CD4-positive, alpha-beta T cell (primary cell): Measurements from ENCODE around the gene LYST. TPM values are rescaled to one million over a fixed set of nuclear protein-coding genes. Genes with fewer than 3 reads are reported as not detected.

ENCODE experiments used
- ATAC-seq: fragments of 200-7000 bp; cut with Tn5 transposase; one replicate; pipeline ENCODE4 v1.10.0; 2022; ENCODE audit warnings: mild to moderate bottlenecking; ENCODE audit not compliant: poor library complexity
- CTCF ChIA-PET: fragments of 350-600 bp; sonication (Branson Sonifier 250); formaldehyde crosslinking; loops from one replicate; lab custom pipeline; 2021; ENCODE audit warnings: antibody characterized with exemption, inconsistent platforms; lab: Charles Lee
- POLR2A ChIA-PET: fragments of 350-600 bp; sonication (Branson Sonifier 250); formaldehyde crosslinking; loops from one replicate; lab custom pipeline; 2021; ENCODE audit warnings: antibody characterized with exemption, inconsistent platforms; lab: Charles Lee
- DNase-seq, 14 experiments: peaks; one replicate each; pipeline ENCODE4 v3.0.0-alpha.2; 2013 to 2020; ENCODE audit warnings: mixed read lengths in 2 of 14
- H3K27ac ChIP-seq, 2 donors: one replicate each; pipeline versions ENCODE4 v1.5.1 to v1.7.0; 2013; ENCODE audit warnings: low read length in 2 of 2, low read depth in 1 of 2, mild to moderate bottlenecking in 1 of 2
- H3K27me3 ChIP-seq, 2 experiments: 1 replicate in 1 of 2; 2 replicates in 1 of 2; pipeline versions ENCODE4 v1.6.1 to v1.7.0; 2013; ENCODE audit warnings: low read length in 2 of 2, control low read depth in 1 of 2, mild to moderate bottlenecking in 1 of 2, moderate library complexity in 1 of 2; ENCODE audit not compliant: insufficient read depth in 2 of 2, control insufficient read depth in 1 of 2
- H3K36me3 ChIP-seq: one replicate; pipeline ENCODE4 v1.6.1; 2013; ENCODE audit warnings: low read length, control low read depth; ENCODE audit not compliant: insufficient read depth
- H3K4me1 ChIP-seq: one replicate; pipeline ENCODE4 v1.6.1; 2013; ENCODE audit warnings: low read length, control low read depth; ENCODE audit not compliant: insufficient read depth
- H3K4me3 ChIP-seq: one replicate; pipeline ENCODE4 v1.5.1; 2013; ENCODE audit warnings: mild to moderate bottlenecking, low read length, moderate library complexity
- H3K9me3 ChIP-seq, 2 experiments: 1 replicate in 1 of 2; 2 replicates in 1 of 2; pipeline versions ENCODE4 v1.6.1 to v1.7.0; 2013; ENCODE audit warnings: low read length in 2 of 2, mild to moderate bottlenecking in 2 of 2, control low read depth in 1 of 2, moderate library complexity in 1 of 2; ENCODE audit not compliant: control insufficient read depth in 1 of 2, insufficient read depth in 1 of 2
- H3K27ac Mint-ChIP-seq: one replicate; pipeline ENCODE4 v1.8.0; 2020; ENCODE audit warnings: mixed read lengths
- H3K27me3 Mint-ChIP-seq: one replicate; pipeline ENCODE4 v1.8.0; 2021; ENCODE audit warnings: mixed read lengths
- H3K36me3 Mint-ChIP-seq: one replicate; pipeline ENCODE4 v1.8.0; 2021; ENCODE audit warnings: low read depth, mixed read lengths
- H3K4me1 Mint-ChIP-seq: one replicate; pipeline ENCODE4 v1.8.0; 2021; ENCODE audit warnings: low read depth, mixed read lengths
- H3K4me3 Mint-ChIP-seq: one replicate; pipeline ENCODE4 v1.8.0; 2020; ENCODE audit warnings: mild to moderate bottlenecking, mixed read lengths
- H3K9me3 Mint-ChIP-seq: one replicate; pipeline ENCODE4 v1.8.0; 2020; ENCODE audit warnings: mixed read lengths
- CTCF ChIP-seq: fragments of 200-600 bp; IDR thresholded peaks from one replicate; pipeline ENCODE4 v1.8.0; 2022; ENCODE audit warnings: antibody characterized with exemption, mild to moderate bottlenecking
- intact Hi-C, 2 experiments: fragments of 100-400 bp; cut with DNase I in 1 of 2; cut with micrococcal nuclease in 1 of 2; formaldehyde crosslinking; loops; one replicate each; pipeline versions ENCODE4 v1.15.1 to v1.9.0; 2023 to 2025; cut with DNase I, micrococcal nuclease
- total RNA-seq, 174 experiments: library from RNA in 2 of 174; stranded (reverse) in 2 of 174; gene quantifications; one replicate each; pipeline ENCODE4 v1.2.3 and lab custom pipeline; 2021 to 2026

The LYST gene
- total RNA-seq, 2 experiments from 2014 or later: 24.9 to 26.8 TPM

DNA sequence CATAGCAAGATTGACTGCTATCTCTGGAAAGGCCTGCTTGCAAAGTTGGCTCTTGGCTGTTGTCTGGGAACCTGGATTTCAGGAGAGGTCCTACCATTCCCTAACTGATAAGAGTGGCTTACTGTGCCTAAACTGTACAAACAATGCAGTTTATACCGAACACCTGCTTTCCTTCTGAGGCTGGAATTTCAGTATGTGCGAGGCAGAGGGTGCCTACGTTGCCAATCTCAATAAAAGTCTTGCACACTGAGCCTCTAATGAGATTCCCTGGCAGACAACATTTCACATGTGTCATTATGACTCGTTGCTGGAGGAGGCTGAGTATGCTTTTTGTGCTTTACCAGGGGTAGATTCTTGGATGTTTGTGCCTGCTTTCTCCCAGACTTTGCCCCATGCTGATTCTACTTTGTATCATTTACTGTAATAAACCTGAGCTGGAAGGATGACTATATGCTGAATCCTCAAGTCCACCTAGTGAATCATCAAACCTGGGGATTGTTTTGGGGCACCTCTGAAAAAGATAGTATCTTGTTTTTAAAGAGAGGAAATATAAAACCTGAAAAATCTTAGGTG lies 158.2 kb downstream of the LYST start:
- no peaks in the 10 kb centered on the region for H3K27me3 Mint-ChIP-seq
- H3K9me3 Mint-ChIP-seq: no peaks in the 10 kb centered on the region
- H3K4me1 ChIP-seq: no peaks in the 10 kb centered on the region
- H3K9me3 ChIP-seq: no peaks in the 10 kb centered on the region
- no peaks in the 10 kb centered on the region for H3K27me3 ChIP-seq
- H3K4me3 Mint-ChIP-seq: no peak overlapping the region
- no peak for TF ChIP-seq CTCF
- peaks cover 71% of the 10 kb centered on the region for H3K36me3 Mint-ChIP-seq
- ATAC-seq: no peak
- POLR2A ChIA-PET: no interaction called here
- H3K27ac Mint-ChIP-seq: no peak overlapping the region
- no peak overlapping the region for H3K4me3 ChIP-seq
- intact Hi-C loops: no loop called here
- DNase-seq: no peak
- H3K27ac ChIP-seq: no peak overlapping the region
- H3K36me3 ChIP-seq: peaks cover 34% of the 10 kb centered on the region
- CTCF ChIA-PET: no interaction called here
- H3K4me1 Mint-ChIP-seq: no peaks in the 10 kb centered on the region

DNA sequence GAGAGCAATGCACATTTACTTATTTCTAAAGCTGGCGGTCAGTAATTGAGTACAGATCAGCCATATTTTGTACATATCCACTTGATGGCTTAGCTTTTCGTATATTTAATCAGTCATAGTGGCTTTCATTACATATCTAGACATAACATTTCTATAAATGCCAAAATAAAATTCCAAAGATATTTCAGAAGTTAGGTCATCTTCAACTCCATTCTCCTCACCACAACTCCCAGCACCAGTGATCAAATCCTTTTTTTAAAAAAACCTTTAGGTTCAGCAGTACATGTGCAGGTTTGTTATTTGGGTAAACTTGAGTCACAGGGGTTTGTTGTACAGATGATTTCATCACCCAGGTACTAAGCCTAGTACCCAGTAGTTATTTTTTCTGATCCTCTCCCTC lies 163.2 kb downstream of the LYST start:
- Histone ChIP-seq H3K4me3 (no peak overlapping the region), H3K9me3 (no peaks in the 10 kb centered on the region), H3K36me3 (peaks cover 30% of the 10 kb centered on the region), H3K27me3 (no peaks in the 10 kb centered on the region), H3K4me1 (no peaks in the 10 kb centered on the region), H3K27ac (no peak overlapping the region)
- no peak overlapping the region for H3K27ac Mint-ChIP-seq
- no peak for DNase-seq
- ChIA-PET POLR2A (no interaction called here), CTCF (interaction anchor here (1.2 kb wide), 1 partner anchor 11 kb away, joined by 3 read pairs; no protein-coding TSS in a partner anchor)
- intact Hi-C loops: no loop called here
- peaks cover 85% of the 10 kb centered on the region for H3K36me3 Mint-ChIP-seq
- no peak overlapping the region for H3K4me3 Mint-ChIP-seq
- no peak for TF ChIP-seq CTCF
- H3K9me3 Mint-ChIP-seq: no peaks in the 10 kb centered on the region
- no peaks in the 10 kb centered on the region for H3K27me3 Mint-ChIP-seq
- H3K4me1 Mint-ChIP-seq: no peaks in the 10 kb centered on the region
- no peak for ATAC-seq

DNA sequence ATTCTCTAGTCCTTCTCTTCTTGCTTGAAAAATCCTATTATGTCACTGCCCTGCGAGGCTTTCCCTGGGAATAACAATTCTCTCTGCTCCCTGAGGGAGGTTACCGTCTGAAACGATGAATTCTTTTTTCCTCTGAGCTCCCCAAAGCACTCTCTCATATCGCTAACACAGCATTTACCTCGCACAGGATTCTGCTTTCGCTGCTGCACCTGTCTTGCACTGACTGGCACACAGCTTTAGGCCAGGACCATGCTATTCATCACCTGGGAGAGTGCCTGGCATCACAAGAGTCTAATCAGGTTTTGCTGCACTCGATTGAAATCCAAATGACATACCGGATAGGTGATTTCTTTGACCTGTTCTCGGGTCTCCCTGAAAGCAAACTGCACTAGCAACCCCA lies 164.3 kb downstream of the LYST start:
- ChIA-PET CTCF (no interaction called here), POLR2A (interaction anchor here (1.0 kb wide), 1 partner anchor 9 kb away, joined by 3 read pairs; no protein-coding TSS in a partner anchor)
- Mint-ChIP-seq H3K27ac (no peak overlapping the region), H3K4me3 (no peak overlapping the region), H3K9me3 (no peaks in the 10 kb centered on the region), H3K36me3 (peaks cover 89% of the 10 kb centered on the region), H3K4me1 (no peaks in the 10 kb centered on the region), H3K27me3 (no peaks in the 10 kb centered on the region)
- Histone ChIP-seq H3K9me3 (no peaks in the 10 kb centered on the region), H3K27ac (no peak overlapping the region), H3K36me3 (peaks cover 23% of the 10 kb centered on the region), H3K27me3 (no peaks in the 10 kb centered on the region), H3K4me1 (no peaks in the 10 kb centered on the region), H3K4me3 (no peak overlapping the region)
- ATAC-seq: no peak
- DNase-seq: no peak
- no peak for TF ChIP-seq CTCF
- intact Hi-C loops: no loop called here
